Measurements from ENCODE around the gene KLF5.

GRCh38 chr13:73018336-73018735 is 40.5 kb upstream of the KLF5 start:
- TF ChIP-seq EZH2 (IDR thresholded peaks at IDR 0.05; ENCODE audit: insufficient read depth, poor library complexity, severe bottlenecking) = no peak
- no peak for TF ChIP-seq EZH2phosphoT487 (IDR thresholded peaks at IDR 0.05; ENCODE audit: insufficient read depth, low read depth)

All from GM23248 (cell line).